SK-N-SH (cell line): Measurements from ENCODE around the gene PCDH18. TPM values are rescaled to one million over a fixed set of nuclear protein-coding genes. Genes with fewer than 3 reads are reported as not detected.

Experiments
- CTCF ChIA-PET: fragments of 300-600, 350-600 bp; formaldehyde crosslinking; extraction: SDS; loops from one replicate; lab custom pipeline; 2021; lab: Yijun Ruan, JAX
- POLR2A ChIA-PET: fragments of 350-600 bp; sonication (Branson Sonifier 250); formaldehyde crosslinking; extraction: SDS; loops from one replicate; lab custom pipeline; 2020; ENCODE audit warnings: antibody characterized with exemption, inconsistent platforms; lab: Yijun Ruan, JAX
- DNase-seq: peaks from one replicate; pipeline ENCODE4 v3.0.0; 2012
- H2AFZ ChIP-seq: fragments of 200-600 bp; sonication (generic); 2 replicates; pipeline ENCODE4 v1.8.1; 2016; ENCODE audit warnings: antibody characterized with exemption, mild to moderate bottlenecking, low read depth
- H3F3A ChIP-seq: fragments of 200-600 bp; sonication (generic); replicated peaks from 2 replicates; pipeline ENCODE3; 2016; ENCODE audit warnings: antibody characterized with exemption, mild to moderate bottlenecking; ENCODE audit not compliant: insufficient read depth
- H3K27ac ChIP-seq, 2 experiments: fragments of 200-500 bp in 1 of 2; fragments of 200-600 bp in 1 of 2; sonication (Bioruptor generic) in 1 of 2; sonication (generic), shearing (Covaris generic) in 1 of 2; 2 replicates each; pipeline versions ENCODE4 v1.5.1 to v1.6.1; 2014 to 2016; ENCODE audit warnings: low read depth in 2 of 2, inconsistent platforms in 1 of 2, low read length in 1 of 2, mild to moderate bottlenecking in 1 of 2, mixed read lengths in 1 of 2
- H3K27me3 ChIP-seq: fragments of 200-600 bp; sonication (generic), shearing (Covaris generic); 2 replicates; pipeline ENCODE4 v1.6.1; 2016; ENCODE audit warnings: mixed run types; ENCODE audit not compliant: insufficient read depth
- H3K36me3 ChIP-seq, 2 experiments: fragments of 200-500 bp in 1 of 2; fragments of 200-600 bp in 1 of 2; sonication (Bioruptor generic) in 1 of 2; sonication (generic) in 1 of 2; replicated peaks in 1 of 2; 2 replicates each; pipeline versions ENCODE3 to v1.5.1; 2014 to 2016; ENCODE audit warnings: low read length in 1 of 2, mild to moderate bottlenecking in 1 of 2; ENCODE audit not compliant: insufficient read depth in 2 of 2, control insufficient read depth in 1 of 2
- H3K4me1 ChIP-seq, 2 experiments: fragments of 200-500 bp in 1 of 2; fragments of 200-600 bp in 1 of 2; sonication (Bioruptor generic) in 1 of 2; sonication (generic), shearing (Covaris generic) in 1 of 2; 2 replicates each; pipeline versions ENCODE4 v1.5.1 to v1.6.1; 2014 to 2016; ENCODE audit warnings: low read depth in 1 of 2, low read length in 1 of 2, mixed run types in 1 of 2; ENCODE audit not compliant: insufficient read depth in 2 of 2, control insufficient read depth in 1 of 2
- H3K4me2 ChIP-seq: fragments of 200-600 bp; sonication (generic), shearing (Covaris generic); 2 replicates; pipeline ENCODE4 v1.6.1; 2017; ENCODE audit warnings: mixed run types
- H3K4me3 ChIP-seq, 2 experiments: fragments of 200-500 bp in 1 of 2; fragments of 200-600 bp in 1 of 2; sonication (Bioruptor generic) in 1 of 2; sonication (generic), shearing (Covaris generic) in 1 of 2; 2 replicates each; pipeline versions ENCODE4 v1.5.1 to v1.8.1; 2014 to 2016; ENCODE audit warnings: low read depth in 2 of 2, inconsistent platforms in 1 of 2, low read length in 1 of 2, mild to moderate bottlenecking in 1 of 2, mixed read lengths in 1 of 2, moderate library complexity in 1 of 2
- H3K79me2 ChIP-seq: fragments of 200-600 bp; sonication (generic); 2 replicates; pipeline ENCODE4 v1.8.1; 2017; ENCODE audit warnings: mild to moderate bottlenecking; ENCODE audit not compliant: insufficient read depth
- H3K9ac ChIP-seq: fragments of 200-600 bp; sonication (generic); 2 replicates; pipeline ENCODE4 v1.6.1; 2017; ENCODE audit warnings: mixed run types
- H3K9me2 ChIP-seq: fragments of 200-600 bp; sonication (generic); 2 replicates; pipeline ENCODE4 v1.6.1; 2017; ENCODE audit warnings: mixed run types
- H3K9me3 ChIP-seq: fragments of 200-600 bp; sonication (generic); 2 replicates; pipeline ENCODE4 v1.6.1; 2017; ENCODE audit warnings: mixed run types, mild to moderate bottlenecking, moderate library complexity
- H4K20me1 ChIP-seq: fragments of 200-600 bp; sonication (generic); 2 replicates; pipeline ENCODE4 v1.6.1; 2017; ENCODE audit warnings: mild to moderate bottlenecking, mixed run types; ENCODE audit not compliant: insufficient read depth
- CHD2 ChIP-seq: fragments of 150-350 bp; IDR thresholded peaks from 2 replicates; pipeline ENCODE4 v1.6.1; 2018; ENCODE audit warnings: low read length; ENCODE audit not compliant: partially characterized antibody
- EP300 ChIP-seq, 2 experiments: IDR thresholded peaks; 2 replicates each; pipeline versions ENCODE4 v1.4.0 to v1.6.1; 2012; ENCODE audit warnings: borderline replicate concordance in 1 of 2, low read depth in 1 of 2, low read length in 1 of 2
- EZH2phosphoT487 ChIP-seq: fragments of 200-600 bp; sonication (generic); IDR thresholded peaks from 2 replicates; pipeline ENCODE4 v1.6.1; 2017; ENCODE audit warnings: low read depth, mixed run types, mild to moderate bottlenecking, antibody characterized with exemption, moderate library complexity, borderline replicate concordance
- FOSL2 ChIP-seq: IDR thresholded peaks from 2 replicates; pipeline ENCODE4 v1.4.0; 2012; ENCODE audit warnings: low read depth, mild to moderate bottlenecking, moderate library complexity, borderline replicate concordance
- GABPA ChIP-seq: IDR thresholded peaks from 2 replicates; pipeline ENCODE4 v1.4.0; 2012; ENCODE audit warnings: low read depth, mild to moderate bottlenecking
- IRF3 ChIP-seq: fragments of 150-350 bp; IDR thresholded peaks from 2 replicates; pipeline ENCODE4 v1.6.1; 2016; ENCODE audit warnings: mild to moderate bottlenecking, low read depth, low read length
- JUND ChIP-seq: IDR thresholded peaks from 2 replicates; pipeline ENCODE4 v1.4.0; 2012
- MEF2A ChIP-seq: IDR thresholded peaks from 2 replicates; pipeline ENCODE4 v1.4.0; 2012; ENCODE audit warnings: low read depth, borderline replicate concordance
- MXI1 ChIP-seq: IDR thresholded peaks from 2 replicates; pipeline ENCODE4 v1.6.1; 2012; ENCODE audit warnings: mild to moderate bottlenecking, low read depth, low read length, improper control_type of control experiment
- PBX3 ChIP-seq: IDR thresholded peaks from 2 replicates; pipeline ENCODE4; 2012
- POLR2AphosphoS5 ChIP-seq: IDR thresholded peaks from 2 replicates; pipeline ENCODE4 v1.6.1; 2012; ENCODE audit warnings: low read depth, low read length
- RAD21 ChIP-seq: IDR thresholded peaks from 2 replicates; pipeline ENCODE4 v1.6.1; 2012; ENCODE audit warnings: mild to moderate bottlenecking, low read length
- REST ChIP-seq: IDR thresholded peaks from 2 replicates; pipeline ENCODE4 v1.6.1; 2012; ENCODE audit warnings: mild to moderate bottlenecking, low read depth, low read length, moderate library complexity
- RFX5 ChIP-seq: IDR thresholded peaks from 2 replicates; pipeline ENCODE4 v1.6.1; 2012; ENCODE audit warnings: mild to moderate bottlenecking, improper control_type of control experiment, low read length
- SIN3A ChIP-seq: IDR thresholded peaks from 2 replicates; pipeline ENCODE4 v1.6.1; 2012; ENCODE audit warnings: low read depth, mild to moderate bottlenecking, low read length, moderate library complexity, borderline replicate concordance
- TCF12 ChIP-seq: IDR thresholded peaks from 2 replicates; pipeline ENCODE4 v1.4.0; 2012
- TEAD4 ChIP-seq: IDR thresholded peaks from 2 replicates; pipeline ENCODE4 v1.4.0; 2012; ENCODE audit warnings: mild to moderate bottlenecking, borderline replicate concordance; ENCODE audit not compliant: insufficient read depth
- USF2 ChIP-seq: fragments of 150-350 bp; IDR thresholded peaks from 2 replicates; pipeline ENCODE4 v1.6.1; 2017; ENCODE audit warnings: antibody characterized with exemption, low read length, low read depth, borderline replicate concordance
- YY1 ChIP-seq: IDR thresholded peaks from 2 replicates; pipeline ENCODE4 v1.4.0; 2012; ENCODE audit warnings: low read depth, mild to moderate bottlenecking
- ZBTB33 ChIP-seq: IDR thresholded peaks from 2 replicates; pipeline ENCODE4 v1.4.0; 2012; ENCODE audit warnings: low read depth, borderline replicate concordance
- WGBS: methylation state at CpG from one replicate; pipeline ENCODE4 v1.1.6; 2017; ENCODE audit warnings: low lambda C conversion rate; 5-methylcytosine and 5-hydroxymethylcytosine counted together
- polyA plus RNA-seq, 3 experiments: library from polyadenylated mRNA; depleted of rRNA; stranded (reverse); fragments of >200 nt; gene quantifications; 2 replicates each; pipeline ENCODE4 v1.2.3, GENCODE V29; 2012

The PCDH18 gene
- polyA plus RNA-seq, 1 of the 3 experiments (the other 2 are of a cell fraction), result 25.0 TPM

GRCh38 chr4:137559801-137560200 lies 27.5 kb upstream of the PCDH18 start:
- H3F3A ChIP-seq, result no peaks in the 10 kb centered on the region
- WGBS, result 89% methylated on average over 1 of the region's 1 CpG
- no peaks in the 10 kb centered on the region for H3K27me3 ChIP-seq
- H2AFZ ChIP-seq, result no peak overlapping the region
- no peaks in the 10 kb centered on the region for H3K9me2 ChIP-seq
- H3K27ac ChIP-seq, result no peak overlapping the region
- POLR2A ChIA-PET, result no interaction called here
- H3K79me2 ChIP-seq, result no peaks in the 10 kb centered on the region
- no peaks in the 10 kb centered on the region for H3K4me1 ChIP-seq
- CTCF ChIA-PET, result no interaction called here
- H3K4me2 ChIP-seq, result no peak overlapping the region
- no peak overlapping the region for H3K9ac ChIP-seq
- no peak for TF ChIP-seq ZBTB33
- TF ChIP-seq EP300 (IDR thresholded peaks at IDR 0.05; ENCODE audit: borderline replicate concordance in 1 of 2, low read depth in 1 of 2, low read length in 1 of 2), result no peak
- TF ChIP-seq CHD2, result no peak
- TF ChIP-seq IRF3, result no peak
- no peak for TF ChIP-seq TCF12
- TF ChIP-seq POLR2AphosphoS5, result no peak
- no peak for TF ChIP-seq TEAD4
- TF ChIP-seq YY1, result no peak
- no peak for TF ChIP-seq RFX5
- no peak for TF ChIP-seq PBX3
- no peak for TF ChIP-seq GABPA
- TF ChIP-seq FOSL2, result no peak
- no peak for TF ChIP-seq SIN3A
- no peak for TF ChIP-seq MXI1
- TF ChIP-seq, all 33 proteins: peak for 0
- Histone ChIP-seq H3K4me3 (no peak overlapping the region), H4K20me1 (no peaks in the 10 kb centered on the region), H3K36me3 (no peaks in the 10 kb centered on the region), H3K9me3 (no peaks in the 10 kb centered on the region)
- no peak for DNase-seq

- WGBS, result 69% methylated on average over 2 of the region's 2 CpGs
- POLR2A ChIA-PET, result no interaction called here
- TF ChIP-seq FOSL2 (peak; percentile 24; the same call in 1 of the 2 replicates), EZH2phosphoT487 (no peak), YY1 (no peak), RAD21 (no peak), GABPA (no peak), REST (no peak), MXI1 (no peak), MEF2A (no peak), JUND (0 out of 2 replicates have a peak, but pooled peaks have one; percentile 18), USF2 (no peak)
These were observed 26.7 kb upstream of the PCDH18 start for GRCh38 chr4:137558951-137559350.

More at GRCh38 chr4:137558951-137559350, 26.7 kb upstream of the PCDH18 start:
- no peaks in the 10 kb centered on the region for H3K36me3 ChIP-seq
- H2AFZ ChIP-seq, result no peak overlapping the region
- H4K20me1 ChIP-seq, result no peaks in the 10 kb centered on the region
- no peaks in the 10 kb centered on the region for H3K9me3 ChIP-seq
- no peak overlapping the region for H3K9ac ChIP-seq
- DNase-seq, result no peak
- H3K4me1 ChIP-seq, result no peaks in the 10 kb centered on the region
- 0 out of 4 replicates have a peak overlapping the region, but pooled peaks of 1 of the 2 experiments have one; percentile 1 for H3K27ac ChIP-seq
- H3K4me3 ChIP-seq, result no peak overlapping the region
- no peak overlapping the region for H3K4me2 ChIP-seq
- H3F3A ChIP-seq, result no peaks in the 10 kb centered on the region
- no peaks in the 10 kb centered on the region for H3K9me2 ChIP-seq
- H3K79me2 ChIP-seq, result no peaks in the 10 kb centered on the region
- no peaks in the 10 kb centered on the region for H3K27me3 ChIP-seq
- CTCF ChIA-PET, result interaction anchor here (1.5 kb wide), 1 partner anchor 435 kb away, joined by 3 read pairs; no protein-coding TSS in a partner anchor
